K562 (cell line): ENCODE measurements around the gene TRPC4AP. TPM values are rescaled to one million over a fixed set of nuclear protein-coding genes. Genes with fewer than 3 reads are reported as not detected.

Source experiments
- ATAC-seq: fragments of 200-7000 bp; cut with Tn5 transposase; 3 replicates; pipeline ENCODE4 v1.9.1; 2020; ENCODE audit warnings: moderate library complexity
- BruUV-seq: library from RNA; stranded (reverse); fragments of 400-500 nt; replicated peaks from 2 replicates; lab custom pipeline; 2021; lab: Mats Ljungman, UMichigan
- CTCF ChIA-PET: fragments of 300-600 bp; formaldehyde crosslinking; extraction: SDS; loops from one replicate; lab custom pipeline; 2021; ENCODE audit warnings: low intra/inter-chr PET ratio; lab: Yijun Ruan, JAX
- POLR2A ChIA-PET: fragments of 300-600, 350-650 bp; sonication (Branson Sonifier 250); formaldehyde crosslinking; extraction: SDS; loops from one replicate; lab custom pipeline; 2021; ENCODE audit warnings: antibody characterized with exemption, inconsistent platforms; lab: Yijun Ruan, JAX
- DNase-seq, 4 experiments: peaks; one replicate each; pipeline versions ENCODE4 v3.0.0 to v3.0.0-alpha.2; 2011 to 2018; ENCODE audit warnings: low spot score in 3 of 4, mixed read lengths in 3 of 4; ENCODE audit errors: extremely low read depth in 1 of 4
- FAIRE-seq: peaks from 2 replicates; lab custom pipeline; 2011; peaks lifted over from hg19 to GRCh38; lab: Jason Lieb, UNC
- H2AFZ ChIP-seq: 2 replicates; pipeline ENCODE4 v1.6.0; 2011; ENCODE audit warnings: low read depth, low read length, control low read depth, inconsistent platforms
- H3K27ac ChIP-seq: fragments of 200-600 bp; 3 replicates; pipeline ENCODE4 v1.8.0; 2011; ENCODE audit warnings: low read depth, mild to moderate bottlenecking, control low read depth, inconsistent platforms, low read length, moderate library complexity, mixed read lengths; ENCODE audit errors: extremely low read depth
- H3K27me3 ChIP-seq, 2 experiments: fragments of 300-600 bp in 1 of 2; 2 replicates in 1 of 2; 3 replicates in 1 of 2; pipeline versions ENCODE4 v1.6.0 to v1.8.0; 2011; ENCODE audit warnings: inconsistent platforms in 2 of 2, low read length in 2 of 2, mild to moderate bottlenecking in 1 of 2, mixed read lengths in 1 of 2, moderate library complexity in 1 of 2; ENCODE audit not compliant: control insufficient read depth in 2 of 2, insufficient read depth in 2 of 2
- H3K36me3 ChIP-seq: fragments of 300-600 bp; 3 replicates; pipeline ENCODE4 v1.8.0; 2011; ENCODE audit warnings: mild to moderate bottlenecking, low read length, inconsistent platforms; ENCODE audit not compliant: control insufficient read depth, insufficient read depth
- H3K4me1 ChIP-seq, 2 experiments: fragments of 200-600 bp in 1 of 2; replicated peaks in 1 of 2; 2 replicates in 1 of 2; 3 replicates in 1 of 2; pipeline versions ENCODE4 v1.5.1 to v1.8.0; 2011; ENCODE audit warnings: inconsistent platforms in 2 of 2, low read length in 2 of 2, mild to moderate bottlenecking in 1 of 2, mixed read lengths in 1 of 2, moderate library complexity in 1 of 2; ENCODE audit not compliant: control insufficient read depth in 2 of 2, insufficient read depth in 2 of 2
- H3K4me2 ChIP-seq: 2 replicates; pipeline ENCODE4 v1.6.1; 2011; ENCODE audit warnings: low read length, control low read depth, inconsistent platforms, mixed read lengths; ENCODE audit not compliant: insufficient read depth
- H3K4me3 ChIP-seq: fragments of 200-600 bp; sonication (generic), shearing (Covaris generic); 2 replicates; pipeline ENCODE4 v1.5.1; 2016; ENCODE audit warnings: control low read depth, inconsistent platforms
- H3K79me2 ChIP-seq: fragments of 200-600 bp; 3 replicates; pipeline ENCODE4 v1.8.0; 2011; ENCODE audit warnings: low read length, inconsistent platforms; ENCODE audit not compliant: control insufficient read depth, insufficient read depth
- H3K9ac ChIP-seq, 2 experiments: 2 replicates each; pipeline versions ENCODE4 v1.6.0 to v1.6.1; 2011; ENCODE audit warnings: low read depth in 2 of 2, low read length in 2 of 2, control low read depth in 1 of 2, inconsistent platforms in 1 of 2, mild to moderate bottlenecking in 1 of 2, mixed read lengths in 1 of 2; ENCODE audit not compliant: insufficient read depth in 1 of 2
- H3K9me1 ChIP-seq: one replicate; pipeline ENCODE4 v1.6.0; 2011; ENCODE audit warnings: inconsistent platforms, mild to moderate bottlenecking, low read length, moderate library complexity; ENCODE audit not compliant: control insufficient read depth, insufficient read depth
- H3K9me3 ChIP-seq: replicated peaks from 2 replicates; pipeline ENCODE4 v1.5.1; 2011; ENCODE audit warnings: low read depth, low read length, inconsistent platforms; ENCODE audit not compliant: control insufficient read depth, insufficient read depth
- H4K20me1 ChIP-seq: replicated peaks from 2 replicates; pipeline ENCODE4 v1.6.1; 2011; ENCODE audit warnings: low read length, inconsistent platforms, mixed read lengths; ENCODE audit not compliant: control insufficient read depth, insufficient read depth
- C11orf30 ChIP-seq: fragments of 450-650 bp; IDR thresholded peaks from 2 replicates; pipeline ENCODE4 v1.6.1; 2016; ENCODE audit warnings: low read depth, mild to moderate bottlenecking
- CTBP1 ChIP-seq: fragments of 450-650 bp; IDR thresholded peaks from 2 replicates; pipeline ENCODE4 v1.6.1; 2016; ENCODE audit warnings: borderline replicate concordance
- LARP7 ChIP-seq: fragments of 450-650 bp; IDR thresholded peaks from 2 replicates; pipeline ENCODE4 v1.6.1; 2016
- RBM22 ChIP-seq: fragments of 200-400 bp; formaldehyde crosslinking; IDR thresholded peaks from 2 replicates; pipeline ENCODE4 v1.6.1; 2018; ENCODE audit warnings: low read length, low read depth; ENCODE audit not compliant: poor library complexity, severe bottlenecking
- ZMIZ1 ChIP-seq, 2 experiments: fragments of 150-350 bp in 1 of 2; IDR thresholded peaks; 2 replicates each; pipeline ENCODE4 v1.6.1; 2012 to 2016; ENCODE audit warnings: low read depth in 2 of 2, low read length in 2 of 2, mild to moderate bottlenecking in 1 of 2, moderate library complexity in 1 of 2
- WGBS: fragments of 100-300 bp; shearing (Covaris generic); methylation state at CpG from one replicate; pipeline ENCODE4 v1.1.6; 2016; ENCODE audit warnings: low coverage, mixed read lengths; ENCODE audit not compliant: insufficient coverage; ENCODE audit errors: missing lambda C conversion rate; 5-methylcytosine and 5-hydroxymethylcytosine counted together
- in situ Hi-C: fragments of 300-500 bp; cut with MboI; formaldehyde crosslinking; loops from 4 replicates; pipeline ENCODE4 v1.15.0; 2018; ENCODE audit warnings: inconsistent platforms, mixed read lengths
- intact Hi-C: fragments of 100-400 bp; cut with micrococcal nuclease; formaldehyde crosslinking; loops from 2 replicates; pipeline ENCODE4 v1.14.2; 2022
- polyA plus RNA-seq, 8 experiments: library from polyadenylated mRNA; depleted of rRNA in 4 of 8; stranded (reverse) in 5 of 8; unstranded in 3 of 8; fragments of >200 nt; fragmentation: Nextera tagmentation in 2 of 8; fragmentation: Illumina TruSeq in 1 of 8; extraction: Ambion mirVana in 2 of 8; extraction: Trizol in 1 of 8; gene quantifications; 2 replicates each; pipeline versions ENCODE4 v1.2.1 to v1.2.3, GENCODE V29; 2011 to 2014; ENCODE audit warnings: inconsistent platforms in 1 of 8, missing spikeins in 1 of 8
- total RNA-seq, 7 experiments: library from RNA; depleted of rRNA in 6 of 7; stranded (reverse); fragments of >200 nt in 6 of 7; fragmentation: Illumina TruSeq in 2 of 7; extraction: Trizol in 2 of 7; gene quantifications; 2 replicates each; pipeline versions ENCODE4 v1.2.1 to v1.2.3, GENCODE V29; 2011 to 2021; ENCODE audit warnings: low replicate concordance in 1 of 7

The TRPC4AP gene
- total and polyA plus RNA-seq, 9 of the 15 experiments (the other 6 are each of a cell fraction or from before 2014, with no cell fraction given) = 2.3 to 70.3 (median 33.3) TPM

GRCh38 chr20:34985461-34986310 lies 106.9 kb downstream of the TRPC4AP start (continued):
- TF ChIP-seq ZMIZ1 (IDR thresholded peaks at IDR 0.05; ENCODE audit: low read depth in 2 of 2, low read length in 2 of 2) (no peak), CTBP1 (no peak), C11orf30 (no peak)

- Histone ChIP-seq H3K9ac (peak overlapping the region in 1 of 2 experiments; percentile 52; a peak in 2 of 4 replicates), H3K9me3 (no peaks in the 10 kb centered on the region), H3K27ac (no peak overlapping the region), H2AFZ (no peak overlapping the region), H4K20me1 (no peaks in the 10 kb centered on the region), H3K4me2 (no peak overlapping the region), H3K27me3 (no peaks in the 10 kb centered on the region), H3K79me2 (no peaks in the 10 kb centered on the region), H3K9me1 (no peaks in the 10 kb centered on the region), H3K4me1 (peaks cover 10 to 48% of the 10 kb centered on the region in 2 experiments; a peak in 4 of 5 replicates), H3K36me3 (no peaks in the 10 kb centered on the region), H3K4me3 (no peak overlapping the region)
- TF ChIP-seq LARP7 (no peak), RBM22 (peak; percentile 22)
- 59% methylated on average over 16 of the region's 18 CpGs for WGBS
- intact Hi-C loops = no loop called here
- no peak for DNase-seq
- no TSS peak for BruUV-seq
- in situ Hi-C loops = no loop called here
- CTCF ChIA-PET = no interaction called here
- POLR2A ChIA-PET = no interaction called here
- ATAC-seq = no peak
- no peak for FAIRE-seq
Observed at GRCh38 chr20:34984756-34985261, 107.8 kb downstream of the TRPC4AP start.
